GM21528 (cell line): Measurements from ENCODE around the gene SLC38A7.
A peak's percentile ranks its signal among the peaks of the same experiment; 100 is the strongest.
"Not testable (repeated sequence)": the region's sequence is repeated elsewhere in the genome, so short reads cannot be mapped to it uniquely, and the experiment has no call there.

Experiments
- ATAC-seq: cut with Tn5 transposase; IDR thresholded peaks from one replicate; pipeline ENCODE4 v1.9.1; 2021; ENCODE audit warnings: mild to moderate bottlenecking, moderate library complexity; ENCODE audit not compliant: unreplicated experiment, low FRiP score

The SLC38A7 gene, protein sequence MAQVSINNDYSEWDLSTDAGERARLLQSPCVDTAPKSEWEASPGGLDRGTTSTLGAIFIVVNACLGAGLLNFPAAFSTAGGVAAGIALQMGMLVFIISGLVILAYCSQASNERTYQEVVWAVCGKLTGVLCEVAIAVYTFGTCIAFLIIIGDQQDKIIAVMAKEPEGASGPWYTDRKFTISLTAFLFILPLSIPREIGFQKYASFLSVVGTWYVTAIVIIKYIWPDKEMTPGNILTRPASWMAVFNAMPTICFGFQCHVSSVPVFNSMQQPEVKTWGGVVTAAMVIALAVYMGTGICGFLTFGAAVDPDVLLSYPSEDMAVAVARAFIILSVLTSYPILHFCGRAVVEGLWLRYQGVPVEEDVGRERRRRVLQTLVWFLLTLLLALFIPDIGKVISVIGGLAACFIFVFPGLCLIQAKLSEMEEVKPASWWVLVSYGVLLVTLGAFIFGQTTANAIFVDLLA

DNA sequence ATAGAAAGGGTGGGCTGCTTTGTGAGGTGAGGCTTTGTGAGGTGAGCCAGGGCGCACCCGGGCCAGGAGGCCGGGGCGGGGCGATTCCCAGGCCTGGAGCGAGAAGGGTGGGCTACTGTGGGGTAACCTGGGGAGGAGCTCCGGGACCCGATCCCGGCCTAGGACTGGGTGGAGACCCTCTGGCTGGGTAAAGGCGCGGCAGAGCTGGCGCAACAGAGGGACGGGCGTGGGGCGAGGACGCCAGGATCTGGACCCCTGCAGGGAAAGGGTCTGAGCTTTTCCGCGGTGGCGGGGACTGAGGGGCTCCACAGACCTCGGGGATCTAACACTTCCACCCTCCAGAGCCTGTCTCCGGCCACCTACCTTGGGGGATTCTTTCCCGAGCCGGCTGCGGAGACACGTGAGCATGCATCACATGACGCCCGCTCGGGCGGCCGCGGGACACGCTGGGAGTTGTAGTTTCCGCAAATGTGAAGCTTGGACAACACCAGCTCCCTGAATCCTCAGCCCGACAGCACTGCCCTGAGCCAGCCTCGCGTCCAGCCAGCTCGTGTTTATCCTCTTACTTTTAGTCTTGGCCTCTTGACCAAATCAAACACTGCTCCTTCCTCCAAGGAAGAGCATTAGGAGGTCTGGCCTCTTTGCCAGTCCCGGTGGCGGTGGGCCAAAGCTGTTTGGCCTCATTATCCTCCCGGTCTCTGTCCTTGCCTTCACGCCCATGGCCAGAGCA is at the start of gene SLC38A7:
Gene SLC38A7, minus strand, starts transcription at position 417 of the 730 bp plus-strand sequence. CDS start 4,644 bp downstream, outside the sequence.
- ATAC-seq, result peak; percentile 98

DNA sequence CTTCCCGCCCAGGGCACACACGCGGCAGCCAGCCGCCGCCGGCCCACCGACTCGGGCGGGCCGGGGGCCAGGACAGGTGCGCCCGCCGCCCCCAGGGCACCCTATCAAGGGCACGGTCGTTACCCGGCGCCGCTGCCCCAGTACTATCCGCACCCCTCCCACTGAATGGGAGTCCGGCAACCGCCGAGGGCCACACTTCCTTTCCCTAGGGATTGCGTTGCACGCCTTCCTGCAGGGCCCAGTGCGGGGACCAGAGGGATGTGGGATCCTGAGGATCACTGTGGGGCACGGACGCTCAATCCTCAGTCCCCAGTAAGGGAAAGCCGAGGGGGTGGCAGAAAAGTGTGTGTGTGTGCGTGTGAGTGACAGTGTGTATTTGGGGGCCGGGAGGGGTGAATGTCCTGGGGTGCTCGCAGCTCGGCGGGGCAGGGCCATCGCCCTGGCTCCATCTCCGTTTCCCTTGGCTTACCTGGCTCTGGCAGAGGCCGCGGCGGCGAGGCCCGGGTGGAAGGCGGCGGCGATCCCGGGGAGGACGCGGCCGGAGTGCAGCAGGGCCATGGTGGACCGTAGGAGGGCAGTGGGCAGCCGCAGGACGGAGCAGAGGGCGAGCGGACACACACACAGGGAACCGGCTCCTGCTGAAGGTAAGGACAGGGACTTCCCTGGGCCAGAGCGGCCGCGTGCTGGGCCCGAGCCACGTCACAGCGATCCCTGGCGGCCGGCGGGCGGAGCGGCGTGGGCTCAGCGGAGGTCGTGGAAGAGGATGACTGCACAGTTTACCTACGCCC is 49.3 kb upstream of the SLC38A7 start, which contains the start of gene GOT2:
Gene GOT2, minus strand, starts transcription at position 646 of the 788 bp plus-strand sequence. Its CDS starts 88 bp downstream, at position 558.
- peak; percentile 95 for ATAC-seq

DNA sequence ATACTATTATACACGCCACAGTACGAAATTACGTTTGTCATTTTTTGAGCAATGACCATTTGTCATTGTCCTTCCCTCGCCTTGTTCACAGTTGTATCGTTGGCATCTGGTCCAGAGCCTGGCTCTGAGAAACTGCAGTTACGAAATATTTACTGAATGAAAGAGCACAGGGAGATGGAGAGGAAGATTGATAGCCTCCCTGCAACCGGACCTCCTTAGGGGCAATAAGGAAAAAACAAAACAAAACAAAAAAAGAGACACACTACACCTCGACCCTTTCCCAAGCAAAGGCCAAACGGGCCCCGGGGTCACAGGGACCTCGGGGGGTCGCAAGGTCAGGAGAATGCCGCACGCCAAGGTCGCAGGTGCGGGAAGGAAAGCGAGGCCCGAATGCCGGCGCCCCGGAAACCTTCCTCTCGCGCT is 48.7 kb upstream of the SLC38A7 start:
- no peak for ATAC-seq

DNA sequence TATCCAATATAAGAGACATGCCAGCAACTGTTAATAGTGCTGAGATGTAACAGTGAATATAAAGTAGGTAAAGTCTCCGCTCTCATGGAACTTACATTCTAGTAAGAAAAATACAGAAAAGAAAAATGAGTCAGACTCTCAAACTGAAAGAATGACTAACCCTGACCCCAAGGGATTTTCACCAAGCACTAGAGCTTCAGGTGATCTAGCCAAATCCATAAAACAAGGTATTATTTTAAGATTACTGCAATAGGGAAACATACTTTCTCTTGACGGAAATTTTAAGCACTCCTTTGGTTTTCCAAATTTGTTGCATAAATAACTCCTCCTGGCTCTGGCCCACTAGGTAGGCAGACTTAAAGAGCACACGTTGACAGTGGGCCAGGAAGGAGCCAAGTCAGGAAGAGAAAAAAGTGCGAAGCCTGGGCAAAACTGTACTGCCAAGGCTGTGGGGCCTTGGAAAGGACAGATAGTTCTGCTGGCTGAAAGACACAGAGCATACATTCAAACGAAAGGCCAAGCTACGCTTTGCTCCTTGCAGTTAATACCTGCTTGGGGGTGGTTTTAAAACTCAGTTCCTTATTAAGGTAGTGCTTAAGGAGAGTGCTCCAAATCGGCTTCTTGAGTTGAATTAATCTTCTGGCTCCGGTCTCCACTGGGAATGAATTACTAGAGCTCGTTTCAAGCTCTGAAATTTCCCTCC is 48.1 kb upstream of the SLC38A7 start:
- peak; percentile 34 for ATAC-seq

DNA sequence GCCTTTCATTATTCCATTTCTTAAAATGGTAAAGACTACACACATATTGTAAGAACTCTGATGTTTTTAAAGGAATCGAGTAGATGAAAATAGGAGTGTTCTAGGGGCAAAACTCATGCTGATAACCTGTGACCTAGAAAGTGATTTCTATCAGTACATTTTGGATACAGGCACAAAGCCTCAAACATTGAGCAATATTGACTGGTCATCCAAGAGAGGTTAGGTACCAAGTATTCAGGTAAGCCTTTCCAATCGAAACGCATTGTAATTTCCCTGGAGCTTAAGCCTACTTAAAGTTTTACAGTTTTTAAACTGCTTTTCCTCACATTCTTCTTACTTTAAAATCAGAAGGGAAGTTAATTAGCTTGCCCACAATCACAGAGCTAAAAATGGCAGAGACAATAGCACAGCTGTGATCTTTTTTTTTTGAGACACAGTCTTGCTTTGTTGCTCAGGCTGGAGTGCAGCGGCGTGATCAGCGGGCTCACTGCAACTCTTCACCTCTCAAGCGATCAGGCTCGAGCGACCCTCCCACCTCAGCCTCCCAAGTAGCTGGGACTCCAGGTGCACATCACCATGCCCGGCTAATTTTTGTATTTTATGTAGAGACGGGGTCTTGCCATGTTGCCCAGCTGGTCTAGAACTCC is 46.3 kb upstream of the SLC38A7 start:
- no peak for ATAC-seq

DNA sequence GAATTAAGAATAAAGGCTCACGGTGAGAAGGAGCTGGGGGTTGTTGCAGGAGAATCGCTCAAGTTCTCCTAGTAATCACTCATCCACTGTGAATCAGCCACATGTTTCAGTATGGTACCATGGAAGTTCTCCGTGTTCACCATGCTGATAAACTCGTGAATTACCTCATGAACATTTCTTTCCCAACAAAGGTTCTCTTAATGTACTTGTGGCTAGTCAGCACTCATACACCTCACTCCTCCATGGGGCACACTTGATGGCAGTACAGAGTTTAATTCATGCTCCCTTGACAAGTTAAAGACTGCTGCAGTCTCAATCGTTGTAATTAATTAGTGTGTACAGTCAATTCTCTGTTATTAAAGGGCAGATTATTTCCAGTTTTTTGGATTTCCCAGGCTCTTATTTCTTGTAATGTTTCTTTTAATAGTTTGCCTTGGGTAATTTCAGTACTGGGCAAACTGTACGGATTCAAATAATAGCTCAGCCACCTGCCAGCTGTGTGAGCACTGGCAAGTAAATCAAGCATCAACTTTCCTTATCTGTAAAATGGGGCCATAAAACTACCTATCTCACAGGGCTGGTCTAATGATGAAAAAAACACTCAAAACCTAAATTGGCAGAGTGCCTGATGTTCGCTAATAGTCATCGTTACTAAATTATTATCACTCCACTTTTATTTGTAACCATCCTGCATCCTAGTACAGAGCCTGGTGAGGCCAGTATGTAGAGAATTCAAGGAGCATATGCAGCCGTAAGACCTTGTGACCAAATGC is 43.4 kb upstream of the SLC38A7 start:
- no peak for ATAC-seq

DNA sequence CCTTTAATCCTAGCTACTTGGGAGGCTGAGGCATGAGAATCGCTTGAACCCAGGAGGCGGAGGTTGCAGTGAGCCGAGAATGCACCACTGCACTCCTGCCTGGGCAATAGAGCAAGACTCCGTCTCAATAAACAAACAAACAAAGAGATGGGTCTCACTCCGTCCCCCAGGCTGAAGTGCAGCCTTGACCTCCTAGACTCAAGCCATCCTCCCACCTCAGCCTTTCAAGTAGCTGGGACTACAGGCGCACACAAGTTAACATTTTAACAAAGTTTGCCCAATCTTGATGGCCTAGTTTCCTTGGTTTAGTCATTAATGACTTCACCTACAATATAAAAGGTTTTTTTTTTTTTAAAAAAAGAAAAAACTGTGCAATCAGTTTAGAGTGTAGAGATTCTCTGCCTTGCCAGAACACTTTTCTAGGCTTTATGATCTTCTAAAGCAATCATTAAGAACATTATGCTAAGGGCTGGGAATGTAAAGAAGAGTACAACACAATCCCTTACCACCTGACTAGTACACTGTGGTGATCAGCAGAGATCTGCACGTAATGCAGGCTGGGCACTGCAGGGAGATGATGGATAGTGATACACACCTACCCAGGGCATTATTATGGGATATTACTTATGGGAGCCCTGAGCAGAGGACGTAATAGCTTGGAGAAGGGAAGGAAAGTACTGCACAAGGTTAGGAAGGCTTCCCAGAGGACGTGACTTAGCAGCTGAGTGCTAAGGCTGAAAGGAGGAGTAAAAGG is 42.6 kb upstream of the SLC38A7 start:
- no peak for ATAC-seq

DNA sequence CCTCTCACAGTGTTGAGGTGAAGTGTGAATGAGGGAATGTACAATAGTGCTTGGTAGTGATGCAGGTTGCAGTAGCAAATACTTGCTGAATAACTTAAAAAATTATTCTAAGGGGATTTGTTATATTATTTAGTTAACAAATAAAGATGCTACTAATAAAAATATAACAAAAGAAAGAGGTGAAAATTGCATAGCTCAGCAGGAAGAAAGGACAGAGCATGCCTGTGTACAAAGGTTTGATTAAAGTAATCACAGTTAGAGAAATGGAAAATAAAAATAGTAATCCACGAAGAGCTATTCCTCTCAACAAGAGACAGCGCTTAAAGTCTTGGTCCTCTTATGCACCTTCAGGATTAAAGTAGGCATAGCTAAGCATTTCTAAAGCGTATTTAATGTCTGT is 38.5 kb upstream of the SLC38A7 start:
- ATAC-seq, result no peak

DNA sequence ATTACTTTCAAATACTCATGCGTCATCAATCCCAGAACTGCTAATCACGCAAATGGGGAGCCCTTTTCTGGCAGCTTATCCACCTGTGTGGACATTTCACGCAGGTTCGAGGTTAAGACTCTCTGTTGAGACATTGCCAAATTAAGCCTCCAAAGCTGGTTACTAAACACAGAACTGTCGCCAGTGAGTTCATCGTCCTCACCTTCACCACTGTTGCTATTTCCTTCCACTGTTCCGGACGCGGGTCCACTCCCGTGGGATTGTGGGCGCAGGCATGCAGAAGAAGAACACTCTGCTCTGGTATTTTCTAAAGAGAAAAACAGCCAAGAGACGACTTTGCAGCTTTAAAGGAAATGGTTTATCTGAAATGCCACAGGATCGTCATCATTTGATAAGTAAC is 33.4 kb upstream of the SLC38A7 start:
- ATAC-seq, result no peak

DNA sequence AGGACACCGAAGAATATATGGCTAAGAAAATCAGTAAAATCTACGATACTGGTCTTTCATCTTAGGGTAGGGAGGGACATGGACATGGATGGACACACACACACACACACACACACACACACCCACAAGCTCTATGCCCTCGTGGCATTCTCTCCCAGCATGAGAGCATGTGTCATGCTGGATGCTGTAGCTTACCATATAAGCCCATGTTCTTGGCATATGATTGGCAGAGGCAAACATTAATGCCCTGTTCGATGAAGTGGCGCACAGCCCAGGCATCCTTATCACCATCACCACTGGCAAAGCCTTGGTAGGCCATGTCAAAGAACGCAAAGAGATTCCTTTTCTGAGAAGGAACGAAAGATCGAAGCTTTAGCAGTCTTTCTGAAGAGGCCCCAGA is 31.9 kb upstream of the SLC38A7 start:
- no peak for ATAC-seq

DNA sequence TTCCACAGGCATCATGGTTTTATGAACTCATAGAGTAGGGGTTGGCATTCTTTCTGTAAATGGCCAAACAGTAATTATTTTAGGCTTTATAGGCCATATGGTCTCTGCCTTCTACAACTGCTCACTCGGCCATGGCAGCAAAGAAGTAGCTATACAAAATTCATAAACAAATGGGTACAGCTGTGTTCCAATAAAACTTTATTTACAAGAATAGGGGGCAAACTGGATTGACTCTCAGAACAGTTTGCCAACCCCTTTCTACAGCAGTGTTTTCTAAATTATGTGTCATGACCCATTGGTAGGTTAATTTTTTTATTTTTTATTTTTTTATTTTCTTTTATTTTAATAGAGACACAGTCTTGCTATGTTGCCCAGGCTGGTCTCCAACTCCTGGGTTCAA is 29.2 kb upstream of the SLC38A7 start:
- ATAC-seq, result no peak

DNA sequence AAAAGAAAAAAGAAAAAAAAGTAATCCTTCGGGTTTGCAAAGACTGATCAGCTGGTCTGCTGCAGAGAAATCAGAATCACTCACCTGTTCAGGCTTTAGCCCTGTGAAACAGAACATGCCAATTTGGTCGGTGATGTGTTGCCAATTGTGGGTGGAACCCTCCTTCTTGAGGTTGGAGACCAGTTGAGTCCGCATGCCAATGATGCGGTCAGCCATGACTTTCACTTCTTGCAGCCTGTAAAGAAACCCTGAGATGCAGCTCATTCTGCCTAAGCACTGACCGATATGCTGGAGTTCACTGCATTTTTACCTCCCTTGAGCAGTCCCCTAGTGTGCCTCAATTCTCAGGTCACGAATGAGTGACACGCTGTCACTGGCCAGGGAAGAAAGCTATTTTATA is 24.8 kb upstream of the SLC38A7 start:
- ATAC-seq, result no peak

DNA sequence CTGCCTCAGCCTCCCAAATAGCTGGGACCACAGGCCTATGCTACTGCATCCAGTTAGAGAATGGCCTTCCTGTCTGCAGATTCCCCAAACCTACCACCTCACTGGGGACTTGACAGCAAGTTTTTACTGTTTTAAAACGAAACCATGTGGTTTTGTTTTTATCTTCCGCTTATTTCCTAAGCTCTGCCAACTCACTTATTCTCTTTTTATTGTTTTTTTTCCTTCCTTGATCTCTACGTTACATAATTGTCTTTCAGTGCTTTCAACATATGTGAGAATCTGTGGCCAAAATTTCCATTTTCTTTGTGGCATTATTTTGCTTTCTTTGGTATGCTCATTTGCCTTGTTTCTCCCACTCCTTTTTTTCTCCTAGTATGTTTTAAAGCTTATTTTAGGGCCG is 14.6 kb upstream of the SLC38A7 start:
- ATAC-seq, result no peak

DNA sequence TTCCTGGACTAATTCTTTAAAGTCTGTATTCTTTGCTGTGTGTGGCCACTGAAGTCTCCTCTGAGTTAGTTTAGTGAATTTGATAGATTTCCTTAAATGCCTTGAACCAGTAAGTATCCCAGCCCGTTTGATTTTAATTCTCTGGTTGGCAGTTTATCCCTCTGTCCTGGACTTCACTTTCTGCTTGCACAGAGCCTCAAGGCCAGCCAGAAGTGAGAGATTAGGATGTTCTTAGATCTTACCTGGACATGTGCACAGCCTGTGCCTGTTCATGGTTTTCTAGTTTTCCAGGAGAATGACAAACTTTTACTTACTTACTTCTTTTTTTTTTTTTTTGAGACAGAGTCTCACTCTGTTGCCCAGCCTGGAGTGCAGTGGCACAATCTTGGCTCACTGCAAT is 10.8 kb upstream of the SLC38A7 start:
- no peak for ATAC-seq

DNA sequence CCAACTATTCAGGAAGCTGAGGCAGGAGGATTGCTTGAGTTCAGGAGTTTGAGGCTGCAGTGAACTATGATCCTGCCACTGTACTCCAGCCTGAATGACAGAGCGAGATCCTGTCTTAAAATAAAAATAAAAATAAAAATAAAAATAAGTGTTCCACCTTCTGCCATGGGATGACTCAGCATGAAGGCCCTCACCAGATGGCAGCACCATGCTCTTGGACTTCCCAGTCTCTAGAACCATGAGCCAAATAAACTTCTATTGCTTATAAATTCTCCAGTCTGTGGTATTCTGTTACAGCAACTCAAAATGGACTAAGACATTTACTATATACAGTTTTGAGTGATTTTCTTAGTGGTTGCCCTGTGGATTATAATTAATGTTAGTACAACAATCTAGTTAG is 7.9 kb upstream of the SLC38A7 start:
- no peak for ATAC-seq

DNA sequence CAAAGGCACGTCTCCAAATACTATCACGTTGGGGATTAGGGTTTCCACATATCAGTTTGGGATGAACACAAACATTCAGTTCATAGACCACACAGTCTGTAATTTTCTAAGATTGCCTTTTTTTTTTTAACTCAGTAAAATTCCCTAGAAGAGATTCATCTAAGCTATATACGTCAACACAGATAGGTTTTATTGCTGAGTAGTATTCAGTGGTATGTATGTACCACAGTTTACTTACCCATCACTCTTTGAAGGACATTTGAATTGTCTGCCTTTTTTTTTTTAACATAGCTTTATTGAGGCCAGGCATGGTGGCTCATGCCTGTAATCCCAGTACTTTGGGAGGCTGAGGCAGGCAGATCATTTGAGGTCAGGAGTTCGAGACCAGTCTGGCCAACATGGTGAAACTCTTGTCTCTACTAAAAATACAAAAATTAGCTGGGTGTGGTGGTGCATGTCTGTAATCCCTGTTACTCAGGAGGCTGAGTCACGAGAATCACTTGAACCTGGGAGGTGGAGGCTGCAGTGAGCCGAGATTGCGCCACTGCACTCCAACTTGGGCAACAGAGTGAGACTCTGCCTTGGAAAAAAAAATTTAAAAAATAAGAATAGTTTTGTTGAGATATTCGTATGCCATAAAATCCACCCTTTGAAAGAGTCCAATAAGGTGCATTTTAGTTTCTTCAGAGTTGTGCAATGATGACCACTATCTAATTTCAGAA is 2.6 kb upstream of the SLC38A7 start:
- ATAC-seq, result not testable (repeated sequence)

DNA sequence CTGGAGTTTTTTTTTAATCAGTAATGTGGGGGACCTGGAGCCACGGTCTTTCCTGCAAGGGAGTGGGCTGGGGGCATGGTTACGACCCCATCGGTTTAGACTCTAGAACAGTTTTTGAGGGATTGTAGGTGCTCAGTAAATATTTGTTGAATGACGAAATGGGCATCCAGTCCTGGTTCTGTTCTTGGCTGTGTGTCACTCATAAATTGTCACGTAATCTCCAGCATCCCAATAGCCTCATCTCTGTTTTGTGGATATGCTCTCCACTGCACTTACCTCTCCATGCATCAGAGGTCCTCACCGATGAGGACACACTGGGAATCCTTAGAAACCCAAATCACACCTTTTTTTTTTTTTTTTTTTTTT is 497 bp upstream of the SLC38A7 start:
- ATAC-seq, result no peak

DNA sequence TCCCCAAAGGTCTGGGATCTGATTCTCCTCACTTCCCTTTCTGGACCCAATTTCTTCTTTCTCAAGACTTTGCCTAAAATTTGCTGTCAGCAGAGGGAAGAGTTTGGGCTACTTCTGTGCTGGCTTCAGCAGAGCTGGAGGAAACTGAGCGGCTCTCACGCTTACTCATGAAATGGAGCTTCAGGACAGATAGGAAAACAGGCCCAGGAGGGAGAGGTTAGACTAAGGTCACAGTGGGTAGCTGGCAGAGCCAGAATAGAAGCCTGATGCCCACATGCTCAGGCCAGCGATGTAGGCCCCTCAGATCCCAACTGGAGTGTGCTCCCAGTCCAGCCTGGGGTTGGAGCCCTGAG is 593 bp downstream of the SLC38A7 start:
- ATAC-seq, result peak; percentile 23
